HEK293 (cell line): ENCODE results near the gene GPX3.

Source experiments
- EGR2 ChIP-seq: fragments of 450-650 bp; formaldehyde crosslinking; IDR thresholded peaks from 2 replicates; pipeline ENCODE4 v1.5.1; 2016; ENCODE audit warnings: low read depth, missing biosample characterization, missing genetic modification characterization
- ZBTB21 ChIP-seq: fragments of 450-650 bp; formaldehyde crosslinking; IDR thresholded peaks from 2 replicates; pipeline ENCODE4 v1.5.1; 2017; ENCODE audit warnings: missing biosample characterization, missing genetic modification characterization
- ZNF174 ChIP-seq: fragments of 450-650 bp; formaldehyde crosslinking; IDR thresholded peaks from 2 replicates; pipeline ENCODE4 v1.5.0; 2017; ENCODE audit warnings: missing biosample characterization, mild to moderate bottlenecking, missing genetic modification characterization
- ZNF426 ChIP-seq: fragments of 450-650 bp; formaldehyde crosslinking; IDR thresholded peaks from 2 replicates; pipeline ENCODE4 v1.5.1; 2017; ENCODE audit warnings: missing biosample characterization, missing genetic modification characterization, mild to moderate bottlenecking, inconsistent platforms, moderate library complexity
- TF ChIP-seq, protein P1 (sequence below): fragments of 450-650 bp; formaldehyde crosslinking; conservative IDR thresholded peaks from 2 replicates; pipeline ENCODE4 v1.5.1; 2016; ENCODE audit warnings: low read depth, missing biosample characterization, missing genetic modification characterization
- TF ChIP-seq, protein P2 (sequence below): fragments of 450-650 bp; formaldehyde crosslinking; IDR thresholded peaks from 2 replicates; pipeline ENCODE4 v1.5.1; 2016; ENCODE audit warnings: missing biosample characterization, missing genetic modification characterization
- TF ChIP-seq, protein P3 (sequence below): fragments of 450-650 bp; formaldehyde crosslinking; IDR thresholded peaks from 2 replicates; pipeline ENCODE4 v1.5.1; 2016; ENCODE audit warnings: missing biosample characterization, missing genetic modification characterization

DNA sequence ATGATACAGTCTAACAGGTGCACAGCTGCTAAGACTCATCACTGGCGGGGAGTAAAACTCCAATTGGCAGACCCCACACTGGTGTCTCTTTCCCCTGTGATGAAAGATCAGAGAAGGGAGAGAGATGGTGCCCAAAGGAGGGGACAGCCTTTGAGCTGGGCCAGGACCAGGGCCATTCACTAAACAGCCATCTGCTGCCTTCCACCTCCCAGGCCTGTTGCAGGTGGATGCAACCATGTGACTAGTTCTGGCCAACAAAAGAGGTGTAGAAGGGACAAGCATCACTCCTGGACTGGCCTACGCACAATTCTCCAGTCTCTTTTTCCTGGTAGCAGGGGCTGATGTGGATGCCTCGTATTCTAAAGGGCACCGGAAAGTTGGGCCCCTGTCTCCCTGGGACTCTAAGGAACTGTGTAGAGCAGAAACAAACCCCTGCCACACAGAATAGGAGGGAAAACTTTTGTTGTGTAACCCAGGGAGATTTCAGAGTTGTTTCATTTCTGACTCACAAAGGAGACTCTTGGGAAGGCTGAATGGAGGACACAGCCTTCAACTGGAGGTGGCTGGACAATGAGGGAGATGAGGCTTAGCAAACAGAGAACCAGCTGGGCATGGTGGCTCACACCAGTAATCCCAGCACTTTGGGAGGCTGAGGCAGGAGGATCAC lies 33.5 kb downstream of the GPX3 start:
- TF ChIP-seq ZNF174 (tag by site-specific recombination) (no peak), ZBTB21 (tag by site-specific recombination) (no peak), EGR2 (tag by site-specific recombination) (no peak), ZNF426 (tag by site-specific recombination) (no peak)
- TF ChIP-seq, protein P1, sequence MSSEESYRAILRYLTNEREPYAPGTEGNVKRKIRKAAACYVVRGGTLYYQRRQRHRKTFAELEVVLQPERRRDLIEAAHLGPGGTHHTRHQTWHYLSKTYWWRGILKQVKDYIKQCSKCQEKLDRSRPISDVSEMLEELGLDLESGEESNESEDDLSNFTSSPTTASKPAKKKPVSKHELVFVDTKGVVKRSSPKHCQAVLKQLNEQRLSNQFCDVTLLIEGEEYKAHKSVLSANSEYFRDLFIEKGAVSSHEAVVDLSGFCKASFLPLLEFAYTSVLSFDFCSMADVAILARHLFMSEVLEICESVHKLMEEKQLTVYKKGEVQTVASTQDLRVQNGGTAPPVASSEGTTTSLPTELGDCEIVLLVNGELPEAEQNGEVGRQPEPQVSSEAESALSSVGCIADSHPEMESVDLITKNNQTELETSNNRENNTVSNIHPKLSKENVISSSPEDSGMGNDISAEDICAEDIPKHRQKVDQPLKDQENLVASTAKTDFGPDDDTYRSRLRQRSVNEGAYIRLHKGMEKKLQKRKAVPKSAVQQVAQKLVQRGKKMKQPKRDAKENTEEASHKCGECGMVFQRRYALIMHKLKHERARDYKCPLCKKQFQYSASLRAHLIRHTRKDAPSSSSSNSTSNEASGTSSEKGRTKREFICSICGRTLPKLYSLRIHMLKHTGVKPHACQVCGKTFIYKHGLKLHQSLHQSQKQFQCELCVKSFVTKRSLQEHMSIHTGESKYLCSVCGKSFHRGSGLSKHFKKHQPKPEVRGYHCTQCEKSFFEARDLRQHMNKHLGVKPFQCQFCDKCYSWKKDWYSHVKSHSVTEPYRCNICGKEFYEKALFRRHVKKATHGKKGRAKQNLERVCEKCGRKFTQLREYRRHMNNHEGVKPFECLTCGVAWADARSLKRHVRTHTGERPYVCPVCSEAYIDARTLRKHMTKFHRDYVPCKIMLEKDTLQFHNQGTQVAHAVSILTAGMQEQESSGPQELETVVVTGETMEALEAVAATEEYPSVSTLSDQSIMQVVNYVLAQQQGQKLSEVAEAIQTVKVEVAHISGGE (tag by site-specific recombination): no peak
- TF ChIP-seq, protein P2, sequence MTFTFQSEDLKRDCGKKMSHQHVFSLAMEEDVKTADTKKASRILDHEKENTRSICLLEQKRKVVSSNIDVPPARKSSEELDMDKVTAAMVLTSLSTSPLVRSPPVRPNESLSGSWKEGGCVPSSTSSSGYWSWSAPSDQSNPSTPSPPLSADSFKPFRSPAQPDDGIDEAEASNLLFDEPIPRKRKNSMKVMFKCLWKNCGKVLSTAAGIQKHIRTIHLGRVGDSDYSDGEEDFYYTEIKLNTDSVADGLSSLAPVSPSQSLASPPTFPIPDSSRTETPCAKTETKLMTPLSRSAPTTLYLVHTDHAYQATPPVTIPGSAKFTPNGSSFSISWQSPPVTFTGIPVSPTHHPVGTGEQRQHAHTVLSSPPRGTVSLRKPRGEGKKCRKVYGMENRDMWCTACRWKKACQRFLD: no peak
- TF ChIP-seq, protein P3, sequence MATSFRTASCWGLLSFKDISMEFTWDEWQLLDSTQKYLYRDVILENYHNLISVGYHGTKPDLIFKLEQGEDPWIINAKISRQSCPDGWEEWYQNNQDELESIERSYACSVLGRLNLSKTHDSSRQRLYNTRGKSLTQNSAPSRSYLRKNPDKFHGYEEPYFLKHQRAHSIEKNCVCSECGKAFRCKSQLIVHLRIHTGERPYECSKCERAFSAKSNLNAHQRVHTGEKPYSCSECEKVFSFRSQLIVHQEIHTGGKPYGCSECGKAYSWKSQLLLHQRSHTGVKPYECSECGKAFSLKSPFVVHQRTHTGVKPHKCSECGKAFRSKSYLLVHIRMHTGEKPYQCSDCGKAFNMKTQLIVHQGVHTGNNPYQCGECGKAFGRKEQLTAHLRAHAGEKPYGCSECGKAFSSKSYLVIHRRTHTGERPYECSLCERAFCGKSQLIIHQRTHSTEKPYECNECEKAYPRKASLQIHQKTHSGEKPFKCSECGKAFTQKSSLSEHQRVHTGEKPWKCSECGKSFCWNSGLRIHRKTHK (tag by site-specific recombination): no peak
